ENCODE measurements around the gene KLF14. TPM values are rescaled to one million over a fixed set of nuclear protein-coding genes. Genes with fewer than 3 reads are reported as not detected.

Gene KLF14
- total RNA-seq, 1 experiment from 2014 or later, result not detected

- no peak for DNase-seq (ENCODE audit: low spot score)
- no peaks in the 10 kb centered on the region for H3K9me3 ChIP-seq (ENCODE audit: low read depth, low read length, poor library complexity, severe bottlenecking)
- ChIA-PET POLR2A (ENCODE audit: low non-redundant PET) (no interaction called here), CTCF (no interaction called here)
- no peak overlapping the region for H3K4me3 ChIP-seq (ENCODE audit: low read depth, low read length, poor library complexity, severe bottlenecking)
- no TSS peak for BruUV-seq (replicated peaks)
- no peaks in the 10 kb centered on the region for H3K27me3 ChIP-seq (replicated peaks; ENCODE audit: insufficient read depth, low read depth, low read length, poor library complexity)
- TF ChIP-seq CTCF (conservative IDR thresholded peaks at IDR 0.05; ENCODE audit: low read depth, low read length), result no peak
- no peak for TF ChIP-seq EZH2 (IDR thresholded peaks at IDR 0.05; ENCODE audit: borderline replicate concordance, low read depth, low read length, poor library complexity, severe bottlenecking)
- no peaks in the 10 kb centered on the region for H3K36me3 ChIP-seq (ENCODE audit: insufficient read depth, low read length, poor library complexity, severe bottlenecking)
- H3K4me1 ChIP-seq (ENCODE audit: insufficient read depth, low read length, poor library complexity, severe bottlenecking), result no peaks in the 10 kb centered on the region
- H3K27ac ChIP-seq (ENCODE audit: low read depth, low read length, poor library complexity, severe bottlenecking), result no peak overlapping the region
- intact Hi-C loops (cut with micrococcal nuclease; ENCODE audit: unreplicated experiment), result no loop called here
These were observed 51.0 kb downstream of the KLF14 start for GRCh38 chr7:130683026-130683425.

Other genes starting within 250 kb of the KLF14 start
- 34.9 and 37.4 TPM in 2 replicates for gene MEST, start 242.1 kb downstream of the KLF14 start, total RNA-seq (2021)
- 17.6 and 24.4 TPM in 2 replicates for gene COPG2, start 65.5 kb downstream of the KLF14 start, total RNA-seq (2021)
- gene TSGA13, start 47.7 kb downstream of the KLF14 start, total RNA-seq (2021), result not detected in 2 replicates